GM19395 (cell line): ENCODE results near the gene BAIAP3.

Source experiments
- ATAC-seq: cut with Tn5 transposase; IDR thresholded peaks from one replicate; pipeline ENCODE4 v1.9.1; 2021; ENCODE audit warnings: mild to moderate bottlenecking, moderate library complexity; ENCODE audit not compliant: unreplicated experiment

The BAIAP3 gene

GRCh38 chr16:1299868-1300203, 33.6 kb upstream of the BAIAP3 start:
- ATAC-seq: no peak

GRCh38 chr16:1300664-1301476, 32.6 kb upstream of the BAIAP3 start:
- ATAC-seq: no peak

GRCh38 chr16:1301562-1301961, 31.9 kb upstream of the BAIAP3 start:
- no peak for ATAC-seq

GRCh38 chr16:1305823-1306222, 27.6 kb upstream of the BAIAP3 start:
- ATAC-seq: no peak

- ATAC-seq: no peak
Measured at GRCh38 chr16:1306334-1306733, 27.1 kb upstream of the BAIAP3 start.

GRCh38 chr16:1308036-1308976, 25.1 kb upstream of the BAIAP3 start:
- ATAC-seq: peak; percentile 8

- peak; percentile 57 for ATAC-seq
Measured at GRCh38 chr16:1308977-1309885, 24.2 kb upstream of the BAIAP3 start, which contains the start of gene UBE2I. UBE2I (plus strand) TSS chr16:1309636; CDS start chr16:1314031, 4,395 bp downstream.

- ATAC-seq: peak; percentile 19
Measured at GRCh38 chr16:1309888-1310831, 23.3 kb upstream of the BAIAP3 start.

GRCh38 chr16:1310832-1311200, 22.6 kb upstream of the BAIAP3 start:
- no peak for ATAC-seq

- no peak for ATAC-seq
Measured at GRCh38 chr16:1311212-1311737, 22.2 kb upstream of the BAIAP3 start.

- no peak for ATAC-seq
Measured at GRCh38 chr16:1311738-1312466, 21.5 kb upstream of the BAIAP3 start.

- no peak for ATAC-seq
Measured at GRCh38 chr16:1312467-1312816, 21.0 kb upstream of the BAIAP3 start.

- no peak for ATAC-seq
Measured at GRCh38 chr16:1312903-1313302, 20.5 kb upstream of the BAIAP3 start.

- ATAC-seq: no peak
Measured at GRCh38 chr16:1313721-1314369, 19.6 kb upstream of the BAIAP3 start.

GRCh38 chr16:1314399-1315068, 18.9 kb upstream of the BAIAP3 start:
- no peak for ATAC-seq

GRCh38 chr16:1315081-1316032, 18.1 kb upstream of the BAIAP3 start:
- ATAC-seq: no peak

GRCh38 chr16:1316033-1316405, 17.4 kb upstream of the BAIAP3 start:
- no peak for ATAC-seq
